Ascending aorta (tissue), 2 donors: Measurements from ENCODE around the gene THOC5. TPM values are rescaled to one million over a fixed set of nuclear protein-coding genes. Genes with fewer than 3 reads are reported as not detected.

Source experiments
- DNase-seq, 2 donors: peaks; one replicate each; pipeline ENCODE4 v3.0.0-alpha.2; 2019; ENCODE audit warnings: low spot score in 2 of 2
- H3K27ac ChIP-seq, 2 donors: fragments of 200-600 bp; sonication (generic); one replicate each; pipeline ENCODE4 v1.5.1; 2016 to 2017; ENCODE audit warnings: mild to moderate bottlenecking in 1 of 2
- H3K27me3 ChIP-seq: fragments of 200-600 bp; sonication (generic); one replicate; pipeline ENCODE4 v1.5.1; 2017
- H3K36me3 ChIP-seq, 2 donors: fragments of 200-600 bp; sonication (generic); one replicate each; pipeline ENCODE4 v1.5.1; 2016
- H3K4me1 ChIP-seq, 2 donors: fragments of 200-600 bp; sonication (generic); one replicate each; pipeline ENCODE4 v1.5.1; 2016 to 2017; ENCODE audit warnings: mild to moderate bottlenecking in 1 of 2
- H3K4me3 ChIP-seq, 2 donors: fragments of 200-600 bp; sonication (generic); one replicate each; pipeline ENCODE4 v1.5.1; 2016 to 2017; ENCODE audit warnings: mild to moderate bottlenecking in 1 of 2
- H3K9me3 ChIP-seq, 2 donors: fragments of 200-600 bp; sonication (generic); one replicate each; pipeline ENCODE4 v1.5.1; 2016
- CTCF ChIP-seq, 3 experiments: fragments of 200-600 bp in 2 of 3; fragments of 450-650 bp in 1 of 3; sonication (generic) in 2 of 3; IDR thresholded peaks; one replicate each; pipeline ENCODE4 v1.5.1; 2016 to 2019; ENCODE audit warnings: antibody characterized with exemption in 3 of 3, mild to moderate bottlenecking in 1 of 3, moderate library complexity in 1 of 3
- intact Hi-C: fragments of 100-400 bp; cut with DNase I; formaldehyde crosslinking; loops from one replicate; pipeline ENCODE4 v1.15.1; 2023
- total RNA-seq: library from RNA; depleted of rRNA; stranded (reverse); fragments of >200 nt; gene quantifications from one replicate; pipeline ENCODE4 v1.1.0, GENCODE V29; 2016

THOC5 gene
- total RNA-seq, 1 donor from 2014 or later = 21.5 TPM

GRCh38 chr22:29484642-29485041 is 68.9 kb downstream of the THOC5 start:
- no peak for DNase-seq
- TF ChIP-seq CTCF (IDR thresholded peaks at IDR 0.05) = no peak
- Histone ChIP-seq H3K9me3 (no peaks in the 10 kb centered on the region), H3K27me3 (peaks cover 7% of the 10 kb centered on the region), H3K36me3 (no peaks in the 10 kb centered on the region), H3K4me3 (no peak overlapping the region), H3K27ac (no peak overlapping the region), H3K4me1 (peaks cover 2 to 6% of the 10 kb centered on the region in 2 donors)
- intact Hi-C loops = no loop called here

GRCh38 chr22:29483254-29483653 is 70.3 kb downstream of the THOC5 start:
- Histone ChIP-seq H3K27ac (no peak overlapping the region), H3K36me3 (no peaks in the 10 kb centered on the region), H3K9me3 (no peaks in the 10 kb centered on the region), H3K27me3 (peaks cover 7% of the 10 kb centered on the region), H3K4me1 (peaks cover 2 to 6% of the 10 kb centered on the region in 2 donors), H3K4me3 (no peak overlapping the region)
- intact Hi-C loops = no loop called here
- DNase-seq = no peak
- no peak for TF ChIP-seq CTCF (IDR thresholded peaks at IDR 0.05)

- Histone ChIP-seq H3K27me3 (peaks cover 7% of the 10 kb centered on the region), H3K4me1 (peaks cover 2 to 6% of the 10 kb centered on the region in 2 donors), H3K4me3 (no peak overlapping the region), H3K36me3 (no peaks in the 10 kb centered on the region), H3K9me3 (no peaks in the 10 kb centered on the region), H3K27ac (no peak overlapping the region)
- no peak for TF ChIP-seq CTCF (IDR thresholded peaks at IDR 0.05)
- no peak for DNase-seq
- intact Hi-C loops = no loop called here
These were observed 70.8 kb downstream of the THOC5 start for GRCh38 chr22:29482726-29483125.

- H3K36me3 ChIP-seq = no peaks in the 10 kb centered on the region
- peaks cover 7% of the 10 kb centered on the region for H3K27me3 ChIP-seq
- TF ChIP-seq CTCF (IDR thresholded peaks at IDR 0.05) = no peak
- no peak for DNase-seq
- peaks cover 2 to 6% of the 10 kb centered on the region in 2 donors for H3K4me1 ChIP-seq
- H3K4me3 ChIP-seq = no peak overlapping the region
- H3K9me3 ChIP-seq = no peaks in the 10 kb centered on the region
- no peak overlapping the region for H3K27ac ChIP-seq
- intact Hi-C loops = no loop called here
These were observed 71.3 kb downstream of the THOC5 start for GRCh38 chr22:29482253-29482652.

GRCh38 chr22:29481265-29482000 is 72.1 kb downstream of the THOC5 start:
- no peak for DNase-seq
- H3K27ac ChIP-seq = no peak overlapping the region

More at GRCh38 chr22:29481265-29482000, 72.1 kb downstream of the THOC5 start:
- TF ChIP-seq CTCF (IDR thresholded peaks at IDR 0.05) = no peak
- Histone ChIP-seq H3K4me1 (peaks cover 2 to 6% of the 10 kb centered on the region in 2 donors), H3K9me3 (no peaks in the 10 kb centered on the region), H3K27me3 (peaks cover 7% of the 10 kb centered on the region), H3K4me3 (peak overlapping the region; percentile 42 to 43), H3K36me3 (no peaks in the 10 kb centered on the region)
- intact Hi-C loops = no loop called here
